Epidermal melanocyte (primary cell): ENCODE measurements around the gene PROC.
"Not testable (repeated sequence)": the region's sequence is repeated elsewhere in the genome, so short reads cannot be mapped to it uniquely, and the experiment has no call there.

ENCODE experiments used
- DNase-seq: peaks from one replicate; pipeline ENCODE4 v3.0.0; 2011; ENCODE audit warnings: low spot score; ENCODE audit not compliant: insufficient read length

PROC gene

GRCh38 chr2:127427376-127428056 lies 9.3 kb downstream of the PROC start:
- no peak for DNase-seq

- no peak for DNase-seq
Measured at GRCh38 chr2:127428057-127428814, 10.0 kb downstream of the PROC start.

GRCh38 chr2:127428815-127429109 lies 10.5 kb downstream of the PROC start:
- DNase-seq = no peak

- no peak for DNase-seq
Measured at GRCh38 chr2:127429291-127429690, 11.1 kb downstream of the PROC start.

- no peak for DNase-seq
Measured at GRCh38 chr2:127429844-127430425, 11.7 kb downstream of the PROC start.

GRCh38 chr2:127431408-127432023 lies 13.3 kb downstream of the PROC start:
- no peak for DNase-seq

- DNase-seq = no peak
Measured at GRCh38 chr2:127434515-127434914, 16.3 kb downstream of the PROC start.

- no peak for DNase-seq
Measured at GRCh38 chr2:127437056-127437455, 18.8 kb downstream of the PROC start.

- DNase-seq = no peak
Measured at GRCh38 chr2:127437781-127438726, 19.8 kb downstream of the PROC start.

GRCh38 chr2:127439343-127439742 lies 21.1 kb downstream of the PROC start:
- DNase-seq = no peak

GRCh38 chr2:127448526-127448925 lies 30.3 kb downstream of the PROC start:
- no peak for DNase-seq

- no peak for DNase-seq
Measured at GRCh38 chr2:127449414-127449813, 31.2 kb downstream of the PROC start.

- no peak for DNase-seq
Measured at GRCh38 chr2:127449898-127450297, 31.7 kb downstream of the PROC start.

GRCh38 chr2:127451981-127452380 lies 33.8 kb downstream of the PROC start:
- DNase-seq = peak; percentile 34

- DNase-seq = not testable (repeated sequence)
Measured at GRCh38 chr2:127452423-127452822, 34.2 kb downstream of the PROC start.

- no peak for DNase-seq
Measured at GRCh38 chr2:127453013-127453391, 34.8 kb downstream of the PROC start.

- no peak for DNase-seq
Measured at GRCh38 chr2:127453392-127454171, 35.4 kb downstream of the PROC start.

- DNase-seq = no peak
Measured at GRCh38 chr2:127454595-127455565, 36.7 kb downstream of the PROC start.
